GM10248 (cell line): Measurements from ENCODE around the gene COQ7.
A peak's percentile ranks its signal among the peaks of the same experiment; 100 is the strongest.

ENCODE experiments used
- CTCF ChIA-PET: fragments of 300-600 bp; sonication (Branson Sonifier 250); formaldehyde crosslinking; extraction: SDS; loops from one replicate; lab custom pipeline; 2021; ENCODE audit warnings: antibody characterized with exemption; lab: Yijun Ruan, JAX
- POLR2A ChIA-PET: fragments of 350-650 bp; sonication (Branson Sonifier 250); formaldehyde crosslinking; extraction: SDS; loops from one replicate; lab custom pipeline; 2020; ENCODE audit warnings: antibody characterized with exemption; lab: Yijun Ruan, JAX
- DNase-seq: peaks from one replicate; pipeline ENCODE4 v3.0.0; 2012; ENCODE audit errors: extremely low spot score
- CTCF ChIP-seq: IDR thresholded peaks from 2 replicates; pipeline ENCODE4 v1.5.1; 2012; ENCODE audit warnings: mild to moderate bottlenecking, low read depth; ENCODE audit errors: extremely low read depth, missing control alignments, control extremely low read depth

The COQ7 gene

GRCh38 chr16:19106625-19107020 is 39.2 kb downstream of the COQ7 start:
- ChIA-PET CTCF (interaction anchor here (1.1 to 2.7 kb wide), 5 partner anchors 11 to 31 kb away, joined by 3 to 11 read pairs (median 5); no protein-coding TSS in a partner anchor), POLR2A (no interaction called here)
- no peak for DNase-seq
- TF ChIP-seq CTCF, result no peak

DNA sequence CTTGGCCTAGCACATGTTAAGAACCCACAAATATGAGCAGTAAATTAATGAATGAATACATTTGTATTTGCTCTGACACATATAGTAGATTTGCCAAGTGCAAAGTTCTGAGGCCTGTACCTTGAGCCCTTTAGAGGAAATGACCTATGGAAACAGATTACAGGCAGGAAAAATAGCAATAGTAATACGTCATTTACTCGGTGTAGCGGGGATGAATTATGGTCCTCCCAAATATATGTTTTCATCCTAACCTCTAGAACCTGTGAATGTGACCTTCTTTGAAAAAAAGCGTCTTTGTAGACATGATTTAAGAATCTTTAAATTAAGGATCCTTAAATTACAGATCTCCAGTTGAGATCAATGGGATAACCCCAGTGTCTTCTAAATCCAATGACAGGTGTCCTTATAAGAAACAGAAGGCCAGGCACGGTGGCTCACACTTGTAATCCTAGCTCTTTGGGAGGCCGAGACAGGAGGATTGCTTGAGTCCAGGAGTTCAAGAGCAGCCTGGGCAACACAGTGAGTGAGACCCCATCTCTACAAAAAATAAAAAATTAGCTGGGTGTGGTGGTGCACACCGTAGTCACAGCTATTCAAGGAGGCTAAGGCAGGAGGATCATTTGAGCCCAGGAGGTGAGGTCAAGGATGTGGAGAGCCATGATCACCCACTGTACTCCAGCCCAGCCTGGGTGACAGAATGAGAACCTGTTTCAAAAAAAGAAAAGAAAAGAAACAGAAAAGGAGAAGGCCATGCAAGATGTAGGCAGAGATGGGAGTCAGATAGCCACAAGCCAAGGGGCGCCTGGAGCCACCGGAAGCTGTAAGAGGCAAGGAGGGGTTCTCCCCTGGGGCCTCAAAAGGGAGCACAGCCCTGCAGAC is 41.2 kb downstream of the COQ7 start:
- DNase-seq, result peak; percentile 52
- TF ChIP-seq CTCF, result no peak
- CTCF ChIA-PET, result interaction anchor here (1.1 to 1.3 kb wide), 5 partner anchors 8 to 22 kb away, joined by 3 to 6 read pairs (median 4); no protein-coding TSS in a partner anchor
- POLR2A ChIA-PET, result no interaction called here

DNA sequence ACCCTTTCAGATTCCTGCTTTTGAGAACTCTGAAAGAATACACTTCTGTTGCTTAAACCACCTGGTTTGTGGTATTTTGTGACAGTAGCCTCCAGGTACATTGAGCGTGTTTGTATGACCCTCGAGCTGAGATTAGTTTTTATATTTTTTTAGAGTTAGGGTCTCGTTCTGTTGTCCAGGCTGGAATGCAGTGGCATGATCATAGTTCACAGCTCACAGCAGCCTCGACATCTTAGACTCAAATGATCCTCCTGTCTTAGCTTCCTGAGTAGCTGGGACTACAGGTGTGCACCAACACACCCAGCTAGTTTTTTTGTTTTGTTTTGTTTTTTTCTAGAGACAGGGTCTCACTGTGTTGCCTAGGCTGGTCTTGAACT is 41.9 kb downstream of the COQ7 start:
- TF ChIP-seq CTCF, result no peak
- ChIA-PET POLR2A (no interaction called here), CTCF (interaction anchor here (1.1 to 1.3 kb wide), 4 partner anchors 9 to 23 kb away, joined by 3 to 6 read pairs (median 4); no protein-coding TSS in a partner anchor)

GRCh38 chr16:19110537-19111360 is 43.3 kb downstream of the COQ7 start:
- ChIA-PET POLR2A (interaction anchor here (0.8 kb wide), 1 partner anchor 9 kb away, joined by 6 read pairs; no protein-coding TSS in a partner anchor), CTCF (interaction anchor here (1.0 to 1.1 kb wide), 3 partner anchors 24 to 25 kb away, joined by 3 read pairs; no protein-coding TSS in a partner anchor)
- DNase-seq, result no peak
- TF ChIP-seq CTCF, result no peak

More for the DNA sequence above, 41.9 kb downstream of the COQ7 start:
- DNase-seq, result no peak

- CTCF ChIA-PET, result interaction anchor here (0.9 to 3.6 kb wide), 3 partner anchors 16 to 68 kb away, joined by 3 to 15 read pairs (median 5); no protein-coding TSS in a partner anchor
These were observed 44.6 kb downstream of the COQ7 start for GRCh38 chr16:19112099-19112407.

More at GRCh38 chr16:19112099-19112407, 44.6 kb downstream of the COQ7 start:
- POLR2A ChIA-PET, result no interaction called here
- no peak for DNase-seq
- no peak for TF ChIP-seq CTCF
